Endodermal cell (in vitro differentiated cells): ENCODE data around the gene LTBP1. TPM values are rescaled to one million over a fixed set of nuclear protein-coding genes. Genes with fewer than 3 reads are reported as not detected.

ENCODE experiments used
- DNase-seq: peaks from one replicate; pipeline ENCODE4 v3.0.0-alpha.2; 2017
- H3K27ac ChIP-seq: 2 replicates; pipeline ENCODE4 v1.5.1; 2013; ENCODE audit warnings: mild to moderate bottlenecking, low read depth, low read length, moderate library complexity
- H3K27me3 ChIP-seq: 2 replicates; pipeline ENCODE4 v1.6.1; 2013; ENCODE audit warnings: mild to moderate bottlenecking, low read length, moderate library complexity; ENCODE audit not compliant: insufficient read depth, control insufficient read depth, poor library complexity, severe bottlenecking
- H3K36me3 ChIP-seq: 2 replicates; pipeline ENCODE4 v1.7.0; 2013; ENCODE audit warnings: mild to moderate bottlenecking, low read length, moderate library complexity; ENCODE audit not compliant: control insufficient read depth, insufficient read depth
- H3K4me1 ChIP-seq: one replicate; pipeline ENCODE4 v1.7.0; 2013; ENCODE audit warnings: low read length; ENCODE audit not compliant: control insufficient read depth, insufficient read depth
- H3K4me3 ChIP-seq: 2 replicates; pipeline ENCODE4 v1.5.1; 2013; ENCODE audit warnings: mild to moderate bottlenecking, low read length, moderate library complexity
- H3K9ac ChIP-seq: 2 replicates; pipeline ENCODE4 v1.6.1; 2013; ENCODE audit warnings: mild to moderate bottlenecking, low read length, moderate library complexity; ENCODE audit not compliant: poor library complexity, severe bottlenecking; ENCODE audit errors: extremely low read depth
- H3K9me3 ChIP-seq: 2 replicates; pipeline ENCODE4 v1.6.1; 2013; ENCODE audit warnings: mild to moderate bottlenecking, low read length, moderate library complexity; ENCODE audit not compliant: control insufficient read depth
- H3K27ac Mint-ChIP-seq: 2 replicates; pipeline ENCODE4 v1.8.0; 2020; ENCODE audit warnings: mixed read lengths
- H3K27me3 Mint-ChIP-seq: 2 replicates; pipeline ENCODE4 v1.8.0; 2021; ENCODE audit warnings: mild to moderate bottlenecking, mixed read lengths; ENCODE audit not compliant: insufficient read depth
- H3K36me3 Mint-ChIP-seq: 2 replicates; pipeline ENCODE4 v1.8.0; 2020; ENCODE audit warnings: low read depth, mixed read lengths
- H3K4me1 Mint-ChIP-seq: 2 replicates; pipeline ENCODE4 v1.8.0; 2020; ENCODE audit warnings: mixed read lengths
- H3K4me3 Mint-ChIP-seq: 2 replicates; pipeline ENCODE4 v1.8.0; 2020; ENCODE audit warnings: mild to moderate bottlenecking, moderate library complexity, mixed read lengths
- H3K9me3 Mint-ChIP-seq: 2 replicates; pipeline ENCODE4 v1.8.0; 2020; ENCODE audit warnings: mild to moderate bottlenecking, mixed read lengths
- WGBS, 2 experiments: methylation state at CpG; one replicate each; pipeline versions ENCODE4 v1.1.5 to v1.1.7; 2013; ENCODE audit warnings: missing lambda C conversion rate in 2 of 2, mixed read lengths in 1 of 2; ENCODE audit not compliant: insufficient coverage in 1 of 2, insufficient read length in 1 of 2; 5-methylcytosine and 5-hydroxymethylcytosine counted together
- total RNA-seq, 2 donors: library from RNA; stranded (reverse); fragmentation: NEBNext Ultra II Directional in 1 of 2; extraction: Animal tissue kit (Norgen Biotek cat#: 25700) in 1 of 2; gene quantifications; 2 replicates in 1 of 2; 3 replicates in 1 of 2; pipeline ENCODE4 v1.2.1, GENCODE V29; 2021
- TF ChIP-seq, protein P1 (sequence below): fragments of 200-600 bp; sonication (generic); conservative IDR thresholded peaks from 2 replicates; pipeline ENCODE4 v1.5.0; 2021; ENCODE audit warnings: antibody characterized with exemption, mild to moderate bottlenecking

LTBP1 gene
- total RNA-seq, 2 donors from 2014 or later, result 43.2 to 43.4 TPM

DNA sequence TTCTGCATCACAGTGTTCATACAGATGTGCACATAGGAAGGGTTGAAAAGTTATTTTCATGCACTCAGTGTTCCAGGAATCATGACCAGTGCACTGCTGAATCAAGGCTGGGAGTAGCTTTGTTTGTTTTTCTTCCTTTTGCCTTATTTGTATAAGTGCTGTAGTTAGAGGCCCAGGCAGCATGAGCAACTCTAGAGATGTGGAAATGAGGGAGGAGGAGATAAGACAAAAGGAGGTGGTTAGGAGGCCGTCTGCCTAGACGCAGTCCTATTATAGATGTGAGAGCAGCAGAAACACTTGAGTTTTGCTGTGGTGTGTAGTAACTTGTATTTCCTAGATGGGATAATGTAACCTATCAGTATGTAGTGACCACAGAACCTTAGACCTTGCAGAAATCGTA is 265.4 kb downstream of the LTBP1 start:
- H3K36me3 ChIP-seq, result no peaks in the 10 kb centered on the region
- Mint-ChIP-seq H3K36me3 (peaks cover 2% of the 10 kb centered on the region), H3K4me3 (no peak overlapping the region), H3K27me3 (no peaks in the 10 kb centered on the region), H3K9me3 (no peaks in the 10 kb centered on the region), H3K27ac (no peak overlapping the region), H3K4me1 (peaks cover 15% of the 10 kb centered on the region)
- no peak overlapping the region for H3K27ac ChIP-seq
- H3K4me1 ChIP-seq, result no peaks in the 10 kb centered on the region
- H3K27me3 ChIP-seq, result no peaks in the 10 kb centered on the region
- TF ChIP-seq, protein P1, sequence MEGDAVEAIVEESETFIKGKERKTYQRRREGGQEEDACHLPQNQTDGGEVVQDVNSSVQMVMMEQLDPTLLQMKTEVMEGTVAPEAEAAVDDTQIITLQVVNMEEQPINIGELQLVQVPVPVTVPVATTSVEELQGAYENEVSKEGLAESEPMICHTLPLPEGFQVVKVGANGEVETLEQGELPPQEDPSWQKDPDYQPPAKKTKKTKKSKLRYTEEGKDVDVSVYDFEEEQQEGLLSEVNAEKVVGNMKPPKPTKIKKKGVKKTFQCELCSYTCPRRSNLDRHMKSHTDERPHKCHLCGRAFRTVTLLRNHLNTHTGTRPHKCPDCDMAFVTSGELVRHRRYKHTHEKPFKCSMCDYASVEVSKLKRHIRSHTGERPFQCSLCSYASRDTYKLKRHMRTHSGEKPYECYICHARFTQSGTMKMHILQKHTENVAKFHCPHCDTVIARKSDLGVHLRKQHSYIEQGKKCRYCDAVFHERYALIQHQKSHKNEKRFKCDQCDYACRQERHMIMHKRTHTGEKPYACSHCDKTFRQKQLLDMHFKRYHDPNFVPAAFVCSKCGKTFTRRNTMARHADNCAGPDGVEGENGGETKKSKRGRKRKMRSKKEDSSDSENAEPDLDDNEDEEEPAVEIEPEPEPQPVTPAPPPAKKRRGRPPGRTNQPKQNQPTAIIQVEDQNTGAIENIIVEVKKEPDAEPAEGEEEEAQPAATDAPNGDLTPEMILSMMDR, result no peak
- no peak for DNase-seq
- H3K9me3 ChIP-seq, result no peaks in the 10 kb centered on the region
- no peak overlapping the region for H3K4me3 ChIP-seq
- no peak overlapping the region for H3K9ac ChIP-seq
- WGBS, 2 experiments, result 85 to 87% methylated on average over 3 of the region's 3 CpGs

DNA sequence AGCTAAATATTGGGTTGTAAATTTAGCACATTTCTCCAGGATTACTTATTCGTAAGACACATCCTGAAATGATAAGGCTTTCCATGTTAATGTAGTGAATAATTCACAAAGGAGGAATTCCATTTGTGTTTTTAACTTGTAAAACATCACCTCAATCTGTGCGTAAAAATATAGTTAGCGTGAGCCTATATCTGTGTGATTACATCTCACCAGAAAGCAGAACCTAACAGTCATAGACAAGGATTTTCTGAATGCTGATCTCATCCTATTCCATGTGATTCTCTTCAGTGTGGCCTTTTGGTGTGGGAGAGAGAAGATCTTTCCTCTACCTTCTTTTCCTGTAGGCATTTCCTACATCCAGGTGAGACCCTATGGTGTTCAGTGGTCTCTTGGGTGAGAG is 266.5 kb downstream of the LTBP1 start:
- Mint-ChIP-seq H3K36me3 (peaks cover 2% of the 10 kb centered on the region), H3K4me3 (no peak overlapping the region), H3K27ac (no peak overlapping the region), H3K4me1 (peaks cover 15% of the 10 kb centered on the region), H3K9me3 (no peaks in the 10 kb centered on the region), H3K27me3 (no peaks in the 10 kb centered on the region)
- no peaks in the 10 kb centered on the region for H3K9me3 ChIP-seq
- no peaks in the 10 kb centered on the region for H3K27me3 ChIP-seq
- 93 to 100% methylated on average over 2 to 3 of the region's 3 CpGs for WGBS, 2 experiments
- H3K9ac ChIP-seq, result no peak overlapping the region
- no peaks in the 10 kb centered on the region for H3K36me3 ChIP-seq
- H3K4me1 ChIP-seq, result no peaks in the 10 kb centered on the region
- no peak for DNase-seq
- TF ChIP-seq, protein P1, result no peak
- H3K4me3 ChIP-seq, result no peak overlapping the region
- H3K27ac ChIP-seq, result no peak overlapping the region

DNA sequence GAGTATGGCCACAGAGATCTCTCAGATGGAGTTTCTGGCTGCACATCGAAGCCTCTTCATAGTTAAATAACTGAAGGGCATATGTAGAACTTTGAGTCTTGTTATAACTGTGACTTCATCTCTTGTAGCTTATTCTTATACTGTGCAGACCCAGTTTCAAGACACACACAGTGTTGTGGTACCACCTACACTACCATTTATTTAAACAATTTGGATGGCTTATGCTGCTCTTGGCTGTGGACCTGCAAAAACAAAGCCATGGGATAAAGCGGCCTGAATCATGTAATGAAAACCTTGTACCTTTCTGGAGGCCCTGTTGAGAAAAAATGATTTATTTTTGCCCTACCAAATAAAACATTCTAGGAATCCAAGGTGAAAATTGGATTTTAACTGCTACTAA is 266.9 kb downstream of the LTBP1 start:
- DNase-seq, result no peak
- Mint-ChIP-seq H3K27me3 (no peaks in the 10 kb centered on the region), H3K4me1 (peaks cover 15% of the 10 kb centered on the region), H3K36me3 (no peaks in the 10 kb centered on the region), H3K9me3 (no peaks in the 10 kb centered on the region), H3K4me3 (no peak overlapping the region), H3K27ac (no peak overlapping the region)
- no peak overlapping the region for H3K27ac ChIP-seq
- H3K9ac ChIP-seq, result no peak overlapping the region
- no peaks in the 10 kb centered on the region for H3K36me3 ChIP-seq
- H3K27me3 ChIP-seq, result no peaks in the 10 kb centered on the region
- no peaks in the 10 kb centered on the region for H3K9me3 ChIP-seq
- H3K4me1 ChIP-seq, result no peaks in the 10 kb centered on the region
- 91 to 100% methylated on average over 1 to 2 of the region's 2 CpGs for WGBS, 2 experiments
- TF ChIP-seq, protein P1, result no peak
- H3K4me3 ChIP-seq, result no peak overlapping the region
